HG02610 (cell line): ENCODE data around the gene S100A14.

Experiments used
- ATAC-seq: cut with Tn5 transposase; IDR thresholded peaks from one replicate; pipeline ENCODE4 v1.9.1; 2021; ENCODE audit warnings: mild to moderate bottlenecking, moderate library complexity; ENCODE audit not compliant: unreplicated experiment

Gene S100A14

GRCh38 chr1:153639280-153639679 lies 23.2 kb upstream of the S100A14 start:
- no peak for ATAC-seq

- no peak for ATAC-seq
Observed at GRCh38 chr1:153638261-153638660, 22.1 kb upstream of the S100A14 start.

GRCh38 chr1:153636312-153636711 lies 20.2 kb upstream of the S100A14 start:
- ATAC-seq, result no peak

GRCh38 chr1:153635872-153636271 lies 19.7 kb upstream of the S100A14 start:
- ATAC-seq, result no peak

GRCh38 chr1:153633754-153634665 lies 17.9 kb upstream of the S100A14 start, which contains the start of gene CHTOP:
Gene CHTOP (plus strand): TSS chr1:153634066. CDS start chr1:153636589, 2,523 bp downstream.
- peak; percentile 85 for ATAC-seq

GRCh38 chr1:153633161-153633753 lies 17.1 kb upstream of the S100A14 start:
- ATAC-seq, result peak; percentile 5

- ATAC-seq, result no peak
Observed at GRCh38 chr1:153631047-153632022, 15.2 kb upstream of the S100A14 start.

GRCh38 chr1:153630384-153630783 lies 14.3 kb upstream of the S100A14 start:
- no peak for ATAC-seq

GRCh38 chr1:153629971-153630370 lies 13.8 kb upstream of the S100A14 start:
- ATAC-seq, result no peak

GRCh38 chr1:153629343-153629665 lies 13.2 kb upstream of the S100A14 start:
- ATAC-seq, result no peak

GRCh38 chr1:153628638-153629342 lies 12.7 kb upstream of the S100A14 start:
- ATAC-seq, result no peak

GRCh38 chr1:153627715-153628626 lies 11.8 kb upstream of the S100A14 start, which contains the start of gene S100A1:
Gene S100A1 (plus strand): TSS chr1:153628434. CDS start chr1:153630522, 2,088 bp downstream.
- ATAC-seq, result no peak

GRCh38 chr1:153626904-153627714 lies 11.0 kb upstream of the S100A14 start, which contains the start of gene S100A13:
Gene S100A13 (minus strand): TSS chr1:153627505. CDS start chr1:153626472, 1,033 bp downstream.
- ATAC-seq, result no peak

- ATAC-seq, result no peak
Observed at GRCh38 chr1:153626477-153626903, 10.4 kb upstream of the S100A14 start.

GRCh38 chr1:153624965-153625611 lies 9.0 kb upstream of the S100A14 start:
- ATAC-seq, result no peak

- ATAC-seq, result no peak
Observed at GRCh38 chr1:153623101-153623500, 7.0 kb upstream of the S100A14 start.

- ATAC-seq, result no peak
Observed at GRCh38 chr1:153619171-153619570, 3.0 kb upstream of the S100A14 start.

GRCh38 chr1:153617663-153618062 lies 1.5 kb upstream of the S100A14 start:
- peak; percentile 61 for ATAC-seq
